Measurements from ENCODE around the gene PRPF40B. TPM values are rescaled to one million over a fixed set of nuclear protein-coding genes. Genes with fewer than 3 reads are reported as not detected.
"Not testable (repeated sequence)": the region's sequence is repeated elsewhere in the genome, so short reads cannot be mapped to it uniquely, and the experiment has no call there.

Gene PRPF40B
- 13.7 TPM for total RNA-seq
- long read RNA-seq, partial matches to known transcripts, result 9 of 243 reads
- long read RNA-seq, other reads (novel, unspliced or antisense), result 234 of 243 reads

GRCh38 chr12:49623142-49623904, at the start of gene PRPF40B:
Gene PRPF40B, plus strand, starts transcription at chr12:49623561. Its CDS starts 30 bp downstream, at chr12:49623591.
- peak; percentile 94 for DNase-seq (ENCODE audit: low spot score)

- peak; percentile 76 for DNase-seq (ENCODE audit: low spot score)
Observed at GRCh38 chr12:49577589-49578315, 45.6 kb upstream of the PRPF40B start.

- DNase-seq (ENCODE audit: low spot score), result peak; percentile 81
Observed at GRCh38 chr12:49578471-49579112, 44.8 kb upstream of the PRPF40B start.

- peak; percentile 74 for DNase-seq (ENCODE audit: low spot score)
Observed at GRCh38 chr12:49580572-49581535, 42.5 kb upstream of the PRPF40B start.

GRCh38 chr12:49582201-49582600, 41.2 kb upstream of the PRPF40B start:
- DNase-seq (ENCODE audit: low spot score), result no peak

- DNase-seq (ENCODE audit: low spot score), result no peak
Observed at GRCh38 chr12:49582850-49583249, 40.5 kb upstream of the PRPF40B start.

- DNase-seq (ENCODE audit: low spot score), result peak; percentile 78
Observed at GRCh38 chr12:49583366-49584094, 39.8 kb upstream of the PRPF40B start.

GRCh38 chr12:49584591-49584990, 38.8 kb upstream of the PRPF40B start:
- DNase-seq (ENCODE audit: low spot score), result no peak

GRCh38 chr12:49585477-49586459, 37.6 kb upstream of the PRPF40B start:
- peak; percentile 74 for DNase-seq (ENCODE audit: low spot score)

- DNase-seq (ENCODE audit: low spot score), result peak; percentile 71
Observed at GRCh38 chr12:49587174-49587908, 36.0 kb upstream of the PRPF40B start.

- DNase-seq (ENCODE audit: low spot score), result peak; percentile 81
Observed at GRCh38 chr12:49588281-49588680, 35.1 kb upstream of the PRPF40B start.

GRCh38 chr12:49588721-49589516, 34.4 kb upstream of the PRPF40B start:
- no peak for DNase-seq (ENCODE audit: low spot score)

GRCh38 chr12:49598527-49598926, 24.8 kb upstream of the PRPF40B start:
- DNase-seq (ENCODE audit: low spot score), result peak; percentile 79

GRCh38 chr12:49599961-49600360, 23.4 kb upstream of the PRPF40B start:
- no peak for DNase-seq (ENCODE audit: low spot score)

- DNase-seq (ENCODE audit: low spot score), result no peak
Observed at GRCh38 chr12:49603721-49604120, 19.6 kb upstream of the PRPF40B start.

GRCh38 chr12:49604856-49605255, 18.5 kb upstream of the PRPF40B start:
- DNase-seq (ENCODE audit: low spot score), result no peak

- DNase-seq (ENCODE audit: low spot score), result not testable (repeated sequence)
Observed at GRCh38 chr12:49605539-49605938, 17.8 kb upstream of the PRPF40B start, which contains the start of gene FAM186B. Gene FAM186B, minus strand, starts transcription at chr12:49605639. Its CDS starts 162 bp downstream, at chr12:49605477.
